ENCODE measurements around the gene PYCR2. TPM values are rescaled to one million over a fixed set of nuclear protein-coding genes. Genes with fewer than 3 reads are reported as not detected.

Gene PYCR2
- total RNA-seq, 1 experiment from 2014 or later = 74.4 TPM

- in situ Hi-C loops (cut with HindIII; ENCODE audit: low pct_unique_long_range_greater_than_20kb, low sequenced_read_pairs) = no loop called here
- no TSS peak for BruUV-seq (replicated peaks)
- Histone ChIP-seq H3K36me3 (ENCODE audit: control insufficient read depth, insufficient read depth, low read length) (no peaks in the 10 kb centered on the region), H3K4me1 (ENCODE audit: control insufficient read depth, insufficient read depth, low read length) (peaks cover 38% of the 10 kb centered on the region), H3K4me3 (ENCODE audit: low read depth in 2 of 2, low read length in 2 of 2) (no peak overlapping the region), H3K27me3 (ENCODE audit: control insufficient read depth, insufficient read depth, low read length) (no peaks in the 10 kb centered on the region), H3K27ac (ENCODE audit: low read length) (no peak overlapping the region), H3K9me3 (ENCODE audit: control insufficient read depth, insufficient read depth, low read depth, low read length) (no peaks in the 10 kb centered on the region)
- intact Hi-C loops (cut with micrococcal nuclease; ENCODE audit: unreplicated experiment) = no loop called here
- DNase-seq (ENCODE audit: low read depth, low spot score) (no peak), ATAC-seq (no peak)
- no peak for TF ChIP-seq SIN3A (IDR thresholded peaks at IDR 0.05; ENCODE audit: borderline replicate concordance, insufficient read depth, low read depth, low read length)
- TF ChIP-seq CTCF (IDR thresholded peaks at IDR 0.05) = no peak
- no peak for TF ChIP-seq TCF7L2 (IDR thresholded peaks at IDR 0.05; ENCODE audit: low read depth, low read length)
- TF ChIP-seq REST (IDR thresholded peaks at IDR 0.05; ENCODE audit: insufficient read depth in 1 of 2, low read depth in 2 of 2, low read length in 1 of 2) = no peak
- TF ChIP-seq POLR2AphosphoS5 (IDR thresholded peaks at IDR 0.05; ENCODE audit: low read depth, low read length) = no peak
- ChIA-PET CTCF (interaction anchor here (0.5 kb wide), 1 partner anchor 113 kb away, joined by 4 read pairs; no protein-coding TSS in a partner anchor), POLR2A (no interaction called here)
Measured at GRCh38 chr1:225875044-225875815, 48.8 kb downstream of the PYCR2 start.

GRCh38 chr1:225874431-225874830, 49.6 kb downstream of the PYCR2 start:
- H3K36me3 ChIP-seq (ENCODE audit: control insufficient read depth, insufficient read depth, low read length) = no peaks in the 10 kb centered on the region
- H3K27me3 ChIP-seq (ENCODE audit: control insufficient read depth, insufficient read depth, low read length) = no peaks in the 10 kb centered on the region
- intact Hi-C loops (cut with micrococcal nuclease; ENCODE audit: unreplicated experiment) (no loop called here), in situ Hi-C loops (cut with HindIII; ENCODE audit: low pct_unique_long_range_greater_than_20kb, low sequenced_read_pairs) (no loop called here)
- no peak overlapping the region for H3K27ac ChIP-seq (ENCODE audit: low read length)
- no peak for ATAC-seq
- no peak for DNase-seq (ENCODE audit: low read depth, low spot score)
- H3K9me3 ChIP-seq (ENCODE audit: control insufficient read depth, insufficient read depth, low read depth, low read length) = no peaks in the 10 kb centered on the region
- H3K4me3 ChIP-seq (ENCODE audit: low read depth in 2 of 2, low read length in 2 of 2) = no peak overlapping the region
- no TSS peak for BruUV-seq (replicated peaks)
- H3K4me1 ChIP-seq (ENCODE audit: control insufficient read depth, insufficient read depth, low read length) = peaks cover 30% of the 10 kb centered on the region
- ChIA-PET POLR2A (no interaction called here), CTCF (interaction anchor here (0.5 kb wide), 2 partner anchors 27 to 113 kb away, joined by 4 to 5 read pairs; no protein-coding TSS in a partner anchor)
- TF ChIP-seq REST (IDR thresholded peaks at IDR 0.05; ENCODE audit: insufficient read depth in 1 of 2, low read depth in 2 of 2, low read length in 1 of 2) (no peak), CTCF (IDR thresholded peaks at IDR 0.05) (no peak), SIN3A (IDR thresholded peaks at IDR 0.05; ENCODE audit: borderline replicate concordance, insufficient read depth, low read depth, low read length) (no peak), TCF7L2 (IDR thresholded peaks at IDR 0.05; ENCODE audit: low read depth, low read length) (no peak), POLR2AphosphoS5 (IDR thresholded peaks at IDR 0.05; ENCODE audit: low read depth, low read length) (no peak)

Measured in Panc1 (cell line).